CD4-positive, alpha-beta T cell (primary cell): ENCODE data around the gene SLC1A2. TPM values are rescaled to one million over a fixed set of nuclear protein-coding genes. Genes with fewer than 3 reads are reported as not detected.

Source experiments
- ATAC-seq: fragments of 200-7000 bp; cut with Tn5 transposase; one replicate; pipeline ENCODE4 v1.10.0; 2022; ENCODE audit warnings: mild to moderate bottlenecking; ENCODE audit not compliant: poor library complexity
- CTCF ChIA-PET: fragments of 350-600 bp; sonication (Branson Sonifier 250); formaldehyde crosslinking; loops from one replicate; lab custom pipeline; 2021; ENCODE audit warnings: antibody characterized with exemption, inconsistent platforms; lab: Charles Lee
- POLR2A ChIA-PET: fragments of 350-600 bp; sonication (Branson Sonifier 250); formaldehyde crosslinking; loops from one replicate; lab custom pipeline; 2021; ENCODE audit warnings: antibody characterized with exemption, inconsistent platforms; lab: Charles Lee
- DNase-seq, 14 experiments: peaks; one replicate each; pipeline ENCODE4 v3.0.0-alpha.2; 2013 to 2020; ENCODE audit warnings: mixed read lengths in 2 of 14
- H3K27ac ChIP-seq, 2 donors: one replicate each; pipeline versions ENCODE4 v1.5.1 to v1.7.0; 2013; ENCODE audit warnings: low read length in 2 of 2, low read depth in 1 of 2, mild to moderate bottlenecking in 1 of 2
- H3K27me3 ChIP-seq, 2 experiments: 1 replicate in 1 of 2; 2 replicates in 1 of 2; pipeline versions ENCODE4 v1.6.1 to v1.7.0; 2013; ENCODE audit warnings: low read length in 2 of 2, control low read depth in 1 of 2, mild to moderate bottlenecking in 1 of 2, moderate library complexity in 1 of 2; ENCODE audit not compliant: insufficient read depth in 2 of 2, control insufficient read depth in 1 of 2
- H3K36me3 ChIP-seq: one replicate; pipeline ENCODE4 v1.6.1; 2013; ENCODE audit warnings: low read length, control low read depth; ENCODE audit not compliant: insufficient read depth
- H3K4me1 ChIP-seq: one replicate; pipeline ENCODE4 v1.6.1; 2013; ENCODE audit warnings: low read length, control low read depth; ENCODE audit not compliant: insufficient read depth
- H3K4me3 ChIP-seq: one replicate; pipeline ENCODE4 v1.5.1; 2013; ENCODE audit warnings: mild to moderate bottlenecking, low read length, moderate library complexity
- H3K9me3 ChIP-seq, 2 experiments: 1 replicate in 1 of 2; 2 replicates in 1 of 2; pipeline versions ENCODE4 v1.6.1 to v1.7.0; 2013; ENCODE audit warnings: low read length in 2 of 2, mild to moderate bottlenecking in 2 of 2, control low read depth in 1 of 2, moderate library complexity in 1 of 2; ENCODE audit not compliant: control insufficient read depth in 1 of 2, insufficient read depth in 1 of 2
- H3K27ac Mint-ChIP-seq: one replicate; pipeline ENCODE4 v1.8.0; 2020; ENCODE audit warnings: mixed read lengths
- H3K27me3 Mint-ChIP-seq: one replicate; pipeline ENCODE4 v1.8.0; 2021; ENCODE audit warnings: mixed read lengths
- H3K36me3 Mint-ChIP-seq: one replicate; pipeline ENCODE4 v1.8.0; 2021; ENCODE audit warnings: low read depth, mixed read lengths
- H3K4me1 Mint-ChIP-seq: one replicate; pipeline ENCODE4 v1.8.0; 2021; ENCODE audit warnings: low read depth, mixed read lengths
- H3K4me3 Mint-ChIP-seq: one replicate; pipeline ENCODE4 v1.8.0; 2020; ENCODE audit warnings: mild to moderate bottlenecking, mixed read lengths
- H3K9me3 Mint-ChIP-seq: one replicate; pipeline ENCODE4 v1.8.0; 2020; ENCODE audit warnings: mixed read lengths
- CTCF ChIP-seq: fragments of 200-600 bp; IDR thresholded peaks from one replicate; pipeline ENCODE4 v1.8.0; 2022; ENCODE audit warnings: antibody characterized with exemption, mild to moderate bottlenecking
- intact Hi-C, 2 experiments: fragments of 100-400 bp; cut with DNase I in 1 of 2; cut with micrococcal nuclease in 1 of 2; formaldehyde crosslinking; loops; one replicate each; pipeline versions ENCODE4 v1.15.1 to v1.9.0; 2023 to 2025; cut with DNase I, micrococcal nuclease
- total RNA-seq, 174 experiments: library from RNA in 2 of 174; stranded (reverse) in 2 of 174; gene quantifications; one replicate each; pipeline ENCODE4 v1.2.3 and lab custom pipeline; 2021 to 2026

Gene SLC1A2
- total RNA-seq, 2 experiments from 2014 or later, result not detected

- Mint-ChIP-seq H3K4me3 (no peak overlapping the region), H3K27me3 (no peaks in the 10 kb centered on the region), H3K27ac (no peak overlapping the region), H3K36me3 (no peaks in the 10 kb centered on the region), H3K9me3 (no peaks in the 10 kb centered on the region), H3K4me1 (peaks cover 26% of the 10 kb centered on the region)
- no peak for DNase-seq
- TF ChIP-seq CTCF, result no peak
- Histone ChIP-seq H3K36me3 (no peaks in the 10 kb centered on the region), H3K9me3 (no peaks in the 10 kb centered on the region), H3K27ac (no peak overlapping the region), H3K4me3 (no peak overlapping the region), H3K27me3 (no peaks in the 10 kb centered on the region), H3K4me1 (peaks cover 19% of the 10 kb centered on the region)
- CTCF ChIA-PET, result interaction anchor here (1.1 to 1.4 kb wide), 2 partner anchors 11 to 85 kb away, joined by 3 read pairs; no protein-coding TSS in a partner anchor
- POLR2A ChIA-PET, result no interaction called here
- ATAC-seq, result no peak
- intact Hi-C loops, result loop anchor here (5.0 to 10.0 kb wide), 3 partner anchors 152 to 302 kb away; no protein-coding TSS in a partner anchor
These were observed 30.2 kb downstream of the SLC1A2 start for GRCh38 chr11:35389112-35389511.

GRCh38 chr11:35388061-35388460 is 31.3 kb downstream of the SLC1A2 start:
- intact Hi-C loops, result loop anchor here (1.0 to 10.0 kb wide), 4 partner anchors 151 to 457 kb away; no protein-coding TSS in a partner anchor
- H3K36me3 Mint-ChIP-seq, result no peaks in the 10 kb centered on the region
- Histone ChIP-seq H3K9me3 (no peaks in the 10 kb centered on the region), H3K4me3 (no peak overlapping the region), H3K36me3 (no peaks in the 10 kb centered on the region), H3K4me1 (peaks cover 19% of the 10 kb centered on the region), H3K27ac (no peak overlapping the region), H3K27me3 (no peaks in the 10 kb centered on the region)
- POLR2A ChIA-PET, result interaction anchor here (0.6 to 0.7 kb wide), 2 partner anchors 589 to 1288 kb away, joined by 3 read pairs; no protein-coding TSS in a partner anchor
- DNase-seq (no peak), ATAC-seq (no peak)
- no peaks in the 10 kb centered on the region for H3K27me3 Mint-ChIP-seq
- CTCF ChIA-PET, result interaction anchor here (0.9 to 1.2 kb wide), 5 partner anchors 14 to 219 kb away, joined by 3 read pairs; no protein-coding TSS in a partner anchor
- no peak overlapping the region for H3K4me3 Mint-ChIP-seq
- H3K9me3 Mint-ChIP-seq, result no peaks in the 10 kb centered on the region
- H3K4me1 Mint-ChIP-seq, result peaks cover 26% of the 10 kb centered on the region
- no peak for TF ChIP-seq CTCF
- no peak overlapping the region for H3K27ac Mint-ChIP-seq

GRCh38 chr11:35387111-35387982 is 32.0 kb downstream of the SLC1A2 start:
- H3K27me3 ChIP-seq, result no peaks in the 10 kb centered on the region
- CTCF ChIA-PET, result interaction anchor here (0.9 to 1.2 kb wide), 5 partner anchors 13 to 218 kb away, joined by 3 read pairs; no protein-coding TSS in a partner anchor
- ATAC-seq, result peak; percentile 47
- peak in 1 of 14 experiments; percentile 26 for DNase-seq
- no peak overlapping the region for H3K27ac ChIP-seq
- intact Hi-C loops, result loop anchor here (1.0 to 10.0 kb wide), 4 partner anchors 150 to 461 kb away; no protein-coding TSS in a partner anchor
- H3K4me3 Mint-ChIP-seq, result no peak overlapping the region
- peaks cover 3% of the 10 kb centered on the region for H3K9me3 Mint-ChIP-seq
- no peaks in the 10 kb centered on the region for H3K27me3 Mint-ChIP-seq
- H3K36me3 Mint-ChIP-seq, result no peaks in the 10 kb centered on the region
- peak overlapping the region; percentile 15 for H3K27ac Mint-ChIP-seq
- TF ChIP-seq CTCF, result no peak
- POLR2A ChIA-PET, result interaction anchor here (0.7 kb wide), 1 partner anchor 1288 kb away, joined by 3 read pairs; no protein-coding TSS in a partner anchor
- H3K4me1 ChIP-seq, result peaks cover 16% of the 10 kb centered on the region
- H3K36me3 ChIP-seq, result no peaks in the 10 kb centered on the region
- H3K9me3 ChIP-seq, result no peaks in the 10 kb centered on the region
- no peak overlapping the region for H3K4me3 ChIP-seq
- peaks cover 26% of the 10 kb centered on the region for H3K4me1 Mint-ChIP-seq
